ENCODE data around the gene DGCR8. TPM values are rescaled to one million over a fixed set of nuclear protein-coding genes. Genes with fewer than 3 reads are reported as not detected.

The DGCR8 gene
- total and polyA plus RNA-seq, 7 donors, result 6.7 to 32.7 (median 15.3) TPM

DNA sequence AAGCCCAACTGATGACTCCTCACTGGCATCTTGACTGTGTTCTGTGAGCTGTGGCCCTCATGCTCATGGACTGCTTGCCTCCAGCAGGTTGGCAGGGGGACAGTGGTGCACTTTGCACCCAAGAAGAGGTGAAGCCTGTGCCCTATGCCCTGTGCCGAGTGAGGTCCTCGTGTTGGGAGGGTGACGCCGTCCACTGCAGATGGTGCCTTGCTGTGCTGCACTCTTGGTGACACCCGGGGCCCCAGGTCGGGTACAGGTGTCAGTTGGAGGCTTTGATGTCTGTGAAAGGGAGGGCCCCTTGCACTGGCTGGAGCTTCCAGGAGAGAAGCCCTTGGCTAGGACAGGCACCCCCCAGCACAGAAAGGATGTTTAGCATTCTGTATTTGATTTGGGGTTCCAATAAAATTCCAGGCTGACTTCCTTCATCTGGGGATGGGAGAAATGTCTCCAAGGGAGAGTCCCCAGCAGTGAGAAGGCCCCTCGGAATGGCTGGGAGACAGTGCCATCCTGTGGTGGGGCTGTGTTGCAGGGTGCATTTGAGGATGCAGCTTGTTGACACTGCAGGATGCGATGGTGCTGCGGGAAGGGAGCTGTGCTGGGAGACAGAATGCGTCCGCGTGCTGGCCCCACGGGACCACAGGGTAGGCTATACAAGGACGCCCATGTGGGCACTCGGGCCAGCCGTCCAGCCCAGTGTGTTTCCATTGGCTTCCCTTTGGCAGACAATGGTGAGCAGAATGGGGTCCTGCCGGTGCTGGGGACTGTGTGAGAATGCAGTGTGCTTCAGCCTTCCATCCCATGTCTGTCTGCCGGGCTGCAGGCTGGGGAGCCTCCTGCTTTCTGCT, 49.1 kb downstream of the DGCR8 start:
- no peaks in the 10 kb centered on the region for H3K27me3 ChIP-seq
- H3K27ac ChIP-seq, result no peak overlapping the region
- H3K36me3 ChIP-seq, result peaks cover 0 to 39% (median 15%) of the 10 kb centered on the region in 4 donors
- TF ChIP-seq POLR2AphosphoS5 (IDR thresholded peaks at IDR 0.05) (peak in 1 of 4 donors; percentile 13), EP300 (IDR thresholded peaks at IDR 0.05) (no peak)
- 25 to 43% methylated on average over 18 of the region's 18 CpGs for WGBS, 2 donors
- no peaks in the 10 kb centered on the region for H3K9me3 ChIP-seq
- DNase-seq, result no peak
- intact Hi-C loops (cut with DNase I), result no loop called here
- H3K4me3 ChIP-seq, result no peak overlapping the region
- H3K4me1 ChIP-seq, result peaks cover 0 to 29% (median 27%) of the 10 kb centered on the region in 4 donors

- no peak overlapping the region for H3K4me3 ChIP-seq
- no peak for TF ChIP-seq POLR2A (IDR thresholded peaks at IDR 0.05)
- TF ChIP-seq POLR2AphosphoS5 (IDR thresholded peaks at IDR 0.05), result no peak
- no peak for TF ChIP-seq EP300 (IDR thresholded peaks at IDR 0.05)
- TF ChIP-seq CTCF (IDR thresholded peaks at IDR 0.05), result no peak
- no peaks in the 10 kb centered on the region for H3K27me3 ChIP-seq
- no peak overlapping the region for H3K27ac ChIP-seq
- peaks cover 0 to 35% (median 30%) of the 10 kb centered on the region in 4 donors for H3K4me1 ChIP-seq
- intact Hi-C loops (cut with DNase I), result loop anchor here (5.0 to 10.0 kb wide), 3 partner anchors 47 to 275 kb away; partner anchors contain the start of genes DGCR8, GNB1L, RTL10 and TANGO2
- no peaks in the 10 kb centered on the region for H3K9me3 ChIP-seq
- peaks cover 0 to 33% (median 15%) of the 10 kb centered on the region in 4 donors for H3K36me3 ChIP-seq
- no peak for DNase-seq
- 59 to 92% methylated on average over 3 of the region's 3 CpGs for WGBS, 2 donors
Measured at GRCh38 chr22:20129747-20130014, 49.6 kb downstream of the DGCR8 start.

GRCh38 chr22:20130319-20130718, 50.3 kb downstream of the DGCR8 start:
- TF ChIP-seq POLR2A (IDR thresholded peaks at IDR 0.05), result no peak
- TF ChIP-seq CTCF (IDR thresholded peaks at IDR 0.05), result no peak
- TF ChIP-seq POLR2AphosphoS5 (IDR thresholded peaks at IDR 0.05), result no peak
- TF ChIP-seq EP300 (IDR thresholded peaks at IDR 0.05), result no peak
- no peak for DNase-seq
- intact Hi-C loops (cut with DNase I), result loop anchor here (5.0 to 10.0 kb wide), 3 partner anchors 48 to 276 kb away; partner anchors contain the start of genes DGCR8, GNB1L, RTL10 and TANGO2

GRCh38 chr22:20130731-20131596, 50.9 kb downstream of the DGCR8 start:
- intact Hi-C loops (cut with DNase I), result loop anchor here (5.0 to 10.0 kb wide), 3 partner anchors 49 to 276 kb away; partner anchors contain the start of genes DGCR8, GNB1L, RTL10 and TANGO2
- Histone ChIP-seq H3K4me3 (peak overlapping the region; percentile 77 to 100 (median 96)), H3K27me3 (no peaks in the 10 kb centered on the region), H3K27ac (peak overlapping the region; percentile 91 to 99 (median 99)), H3K36me3 (peaks cover 0 to 20% (median 5%) of the 10 kb centered on the region in 4 donors), H3K9me3 (no peaks in the 10 kb centered on the region), H3K4me1 (peaks cover 0 to 48% (median 42%) of the 10 kb centered on the region in 4 donors)
- DNase-seq, result peak; percentile 94
- no peak for TF ChIP-seq EP300 (IDR thresholded peaks at IDR 0.05)
- peak in 3 of 4 donors; percentile 38 to 55 (median 49) for TF ChIP-seq POLR2AphosphoS5 (IDR thresholded peaks at IDR 0.05)
- WGBS, 2 donors, result 5 to 6% methylated on average over 70 of the region's 70 CpGs

More at GRCh38 chr22:20130319-20130718, 50.3 kb downstream of the DGCR8 start:
- peak overlapping the region; percentile 91 to 99 (median 99) for H3K27ac ChIP-seq
- WGBS, 2 donors, result 65 to 81% methylated on average over 3 of the region's 3 CpGs
- H3K27me3 ChIP-seq, result no peaks in the 10 kb centered on the region
- H3K4me3 ChIP-seq, result peak overlapping the region in 3 of 4 donors; percentile 77 to 100 (median 94)
- H3K9me3 ChIP-seq, result no peaks in the 10 kb centered on the region
- H3K36me3 ChIP-seq, result peaks cover 0 to 27% (median 12%) of the 10 kb centered on the region in 4 donors
- peaks cover 0 to 41% (median 35%) of the 10 kb centered on the region in 4 donors for H3K4me1 ChIP-seq

DNA sequence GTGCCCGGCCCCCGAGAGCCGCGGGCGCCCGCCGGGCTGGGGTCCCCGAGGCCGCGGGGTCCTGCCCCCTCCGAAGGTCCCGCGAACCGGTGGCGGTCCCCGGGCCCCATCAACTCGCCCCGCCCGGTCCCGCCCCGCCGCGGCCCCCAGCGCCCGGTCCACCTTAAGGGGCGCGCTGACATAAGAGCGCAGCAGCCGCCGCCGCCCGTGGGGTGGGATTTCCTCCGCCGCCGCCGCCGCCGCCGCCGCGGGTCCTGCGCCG, 51.5 kb downstream of the DGCR8 start, which contains the start of gene ZDHHC8:
ZDHHC8 (plus strand) TSS at position 208 of the 262 bp plus-strand sequence. CDS start 144 bp downstream, outside the sequence.
- peak within 1 kb of the TSS; percentile 91 to 99 (median 99) for H3K27ac ChIP-seq
- peaks cover 0 to 53% (median 47%) of the 10 kb centered on the region in 4 donors for H3K4me1 ChIP-seq
- DNase-seq, result no peak
- peak within 1 kb of the TSS; percentile 77 to 100 (median 96) for H3K4me3 ChIP-seq
- WGBS, 2 donors, result 1% methylated on average over 43 of the region's 43 CpGs
- intact Hi-C loops (cut with DNase I), result loop anchor here (5.0 to 10.0 kb wide), 3 partner anchors 49 to 277 kb away; partner anchors contain the start of genes DGCR8, GNB1L, RTL10 and TANGO2
- H3K9me3 ChIP-seq, result no peaks in the 10 kb centered on the region
- no peaks in the 10 kb centered on the region for H3K27me3 ChIP-seq
- H3K36me3 ChIP-seq, result peaks cover 0 to 15% (median 3%) of the 10 kb centered on the region in 4 donors
- TF ChIP-seq EP300 (IDR thresholded peaks at IDR 0.05), result no peak
- no peak for TF ChIP-seq POLR2A (IDR thresholded peaks at IDR 0.05)
- TF ChIP-seq POLR2AphosphoS5 (IDR thresholded peaks at IDR 0.05), result no peak
- no peak for TF ChIP-seq CTCF (IDR thresholded peaks at IDR 0.05)
